ENCODE data around the gene CUL4A. TPM values are rescaled to one million over a fixed set of nuclear protein-coding genes. Genes with fewer than 3 reads are reported as not detected.

CUL4A gene
- total RNA-seq, 1 donor, result 114 TPM

- TF ChIP-seq CTCF (IDR thresholded peaks at IDR 0.05; ENCODE audit: insufficient read depth, low read length), result no peak
- no peak overlapping the region for H3K4me3 ChIP-seq (ENCODE audit: low read depth, low read length)
- DNase-seq (ENCODE audit: low read depth), result no peak
These were observed 15.1 kb downstream of the CUL4A start for GRCh38 chr13:113224486-113224885.

- TF ChIP-seq CTCF (IDR thresholded peaks at IDR 0.05; ENCODE audit: insufficient read depth, low read length), result no peak
- no peak for DNase-seq (ENCODE audit: low read depth)
- H3K4me3 ChIP-seq (ENCODE audit: low read depth, low read length), result no peak overlapping the region
These were observed 16.1 kb downstream of the CUL4A start for GRCh38 chr13:113225515-113225914.

GRCh38 chr13:113226873-113227450 is 17.5 kb downstream of the CUL4A start:
- TF ChIP-seq CTCF (IDR thresholded peaks at IDR 0.05; ENCODE audit: insufficient read depth, low read length), result no peak
- H3K4me3 ChIP-seq (ENCODE audit: low read depth, low read length), result no peak overlapping the region
- DNase-seq (ENCODE audit: low read depth), result no peak

GRCh38 chr13:113229161-113229560 is 19.7 kb downstream of the CUL4A start:
- no peak for TF ChIP-seq CTCF (IDR thresholded peaks at IDR 0.05; ENCODE audit: insufficient read depth, low read length)
- no peak overlapping the region for H3K4me3 ChIP-seq (ENCODE audit: low read depth, low read length)
- no peak for DNase-seq (ENCODE audit: low read depth)

GRCh38 chr13:113229791-113230190 is 20.4 kb downstream of the CUL4A start:
- no peak overlapping the region for H3K4me3 ChIP-seq (ENCODE audit: low read depth, low read length)
- no peak for DNase-seq (ENCODE audit: low read depth)
- TF ChIP-seq CTCF (IDR thresholded peaks at IDR 0.05; ENCODE audit: insufficient read depth, low read length), result no peak

- no peak for DNase-seq (ENCODE audit: low read depth)
- TF ChIP-seq CTCF (IDR thresholded peaks at IDR 0.05; ENCODE audit: insufficient read depth, low read length), result no peak
- no peak overlapping the region for H3K4me3 ChIP-seq (ENCODE audit: low read depth, low read length)
These were observed 22.1 kb downstream of the CUL4A start for GRCh38 chr13:113231306-113232207.
